ENCODE data around the gene PPP2R1A. TPM values are rescaled to one million over a fixed set of nuclear protein-coding genes. Genes with fewer than 3 reads are reported as not detected.

The PPP2R1A gene
- total RNA-seq, 1 experiment from 2014 or later = 266 TPM

Small RNA genes within 50 kb of the gene (microRNA-seq; reads per million reads assigned to microRNA genes)
- not detected for gene MIR6801 (ENCODE audit: borderline number of aligned reads)

Other genes with a start within 250 kb of the PPP2R1A start
- gene ZNF350, start 203.2 kb upstream of the PPP2R1A start, total RNA-seq (2021; ENCODE audit: unreplicated experiment) = 2.3 TPM
- gene ZNF615, start 181.8 kb upstream of the PPP2R1A start, total RNA-seq (2021; ENCODE audit: unreplicated experiment) = 1.6 TPM
- 3.6 TPM for gene ZNF614, start 161.7 kb upstream of the PPP2R1A start, total RNA-seq (2021; ENCODE audit: unreplicated experiment)
- 0.64 TPM for gene ZNF432, start 141.2 kb upstream of the PPP2R1A start, total RNA-seq (2021; ENCODE audit: unreplicated experiment)
- gene ZNF841, start 94.3 kb upstream of the PPP2R1A start, total RNA-seq (2021; ENCODE audit: unreplicated experiment) = 0.10 TPM
- gene ZNF616, start 50.1 kb upstream of the PPP2R1A start, total RNA-seq (2021; ENCODE audit: unreplicated experiment) = 9.7 TPM
- not detected for gene ZNF836, start 18.4 kb upstream of the PPP2R1A start, total RNA-seq (2021; ENCODE audit: unreplicated experiment)
- 17.9 TPM for gene ZNF766, start 79.5 kb downstream of the PPP2R1A start, total RNA-seq (2021; ENCODE audit: unreplicated experiment)
- 11.5 TPM for gene ZNF480, start 107.1 kb downstream of the PPP2R1A start, total RNA-seq (2021; ENCODE audit: unreplicated experiment)
- gene ZNF610, start 146.2 kb downstream of the PPP2R1A start, total RNA-seq (2021; ENCODE audit: unreplicated experiment) = not detected
- gene ZNF880, start 179.9 kb downstream of the PPP2R1A start, total RNA-seq (2021; ENCODE audit: unreplicated experiment) = not detected
- not detected for gene ZNF528, start 207.8 kb downstream of the PPP2R1A start, total RNA-seq (2021; ENCODE audit: unreplicated experiment)
- not detected for gene ZNF534, start 239.1 kb downstream of the PPP2R1A start, total RNA-seq (2021; ENCODE audit: unreplicated experiment)